NCI-H1092 (cell line): ENCODE data around the gene SYAP1.
"Not testable (repeated sequence)": the region's sequence is repeated elsewhere in the genome, so short reads cannot be mapped to it uniquely, and the experiment has no call there.

Experiments
- DNase-seq: peaks from one replicate; lab custom pipeline; 2025; lab: John Stamatoyannopoulos, UW

The SYAP1 gene

DNA sequence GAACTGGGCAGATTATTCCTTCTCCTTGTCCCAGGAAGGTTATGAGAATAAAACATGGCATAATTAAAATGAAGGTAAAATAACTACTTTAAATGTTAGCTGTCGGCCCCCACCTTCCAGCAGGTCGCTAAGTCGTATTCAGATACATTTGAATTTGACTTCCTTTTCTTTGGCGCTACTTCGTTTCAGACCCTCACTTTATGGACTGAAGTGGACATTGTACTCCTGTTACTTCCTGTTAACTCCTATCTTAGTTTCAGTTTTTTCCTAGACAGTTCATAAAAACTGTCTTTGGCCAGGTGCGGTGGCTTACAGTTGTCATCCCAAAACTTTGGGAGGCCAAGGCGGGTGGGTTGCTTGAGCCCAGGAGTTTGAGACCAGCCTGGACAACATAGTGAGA is 5.7 kb downstream of the SYAP1 start:
- no peak for DNase-seq

DNA sequence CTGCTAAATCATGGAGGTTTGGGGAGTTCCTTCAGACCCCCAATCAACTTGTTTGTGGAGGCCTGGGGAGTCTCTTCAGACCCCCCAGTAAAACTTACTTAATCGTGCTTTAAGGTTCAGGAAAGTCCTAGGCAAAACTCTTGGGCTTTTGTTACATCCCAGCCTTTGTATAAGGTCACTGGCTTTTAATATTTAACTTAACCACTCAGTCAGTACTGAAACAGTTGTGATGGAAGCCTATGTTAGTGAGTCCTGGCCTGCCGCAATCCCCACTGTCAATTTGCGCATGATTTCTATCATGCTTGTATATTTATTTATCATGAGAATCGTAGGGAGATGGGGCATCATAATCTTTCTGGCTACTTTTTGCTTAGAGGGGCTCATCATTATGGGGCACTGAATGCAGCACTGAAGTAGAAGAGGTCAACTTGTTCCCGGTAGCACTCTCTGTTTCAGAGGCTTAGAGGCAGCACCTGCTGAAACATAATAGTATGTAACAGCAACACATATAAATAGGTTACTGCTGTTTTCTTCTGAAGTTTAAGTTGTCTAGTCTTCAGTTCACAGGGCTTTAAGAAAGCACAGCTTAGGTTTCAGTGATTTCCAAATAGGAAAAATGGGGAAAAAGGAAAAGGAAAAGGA is 7.1 kb downstream of the SYAP1 start:
- not testable (repeated sequence) for DNase-seq

DNA sequence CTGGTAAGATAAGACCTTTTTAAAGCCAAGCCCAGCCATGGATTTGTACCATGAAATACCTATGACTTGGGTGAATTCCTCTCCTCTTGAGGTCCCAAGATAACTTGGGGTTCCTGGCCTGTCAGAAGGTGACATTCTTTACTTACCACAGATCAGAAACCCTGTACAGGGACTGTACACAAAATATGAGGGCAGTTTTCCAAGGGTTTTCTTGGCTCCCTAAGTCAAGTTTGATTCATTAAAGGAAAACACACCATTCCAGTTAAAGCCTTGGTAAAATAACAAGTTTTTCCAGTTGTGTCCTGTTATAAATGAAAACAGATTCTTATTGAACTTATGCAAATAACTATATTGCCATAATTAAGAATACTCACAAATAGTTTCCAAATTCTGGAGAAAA is 8.2 kb downstream of the SYAP1 start:
- DNase-seq = no peak

DNA sequence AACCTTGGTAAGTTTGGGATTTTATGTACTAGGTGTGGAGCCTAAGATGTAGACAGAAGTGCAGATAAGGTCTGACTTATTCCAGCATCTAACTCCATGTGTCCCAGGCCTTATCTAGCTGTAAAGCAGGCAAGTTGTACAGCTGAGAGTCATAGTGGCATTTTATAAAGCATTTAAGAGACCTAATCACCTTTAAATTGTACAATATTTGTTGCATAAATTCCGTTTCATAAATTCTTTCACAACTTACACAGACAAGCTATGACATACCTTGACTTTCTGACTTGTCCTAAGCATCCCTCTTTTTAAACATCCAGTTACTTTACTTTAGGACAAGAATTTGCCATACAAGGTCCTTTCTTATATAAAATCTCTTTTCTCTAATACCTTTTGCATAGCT is 11.0 kb downstream of the SYAP1 start:
- DNase-seq = no peak

DNA sequence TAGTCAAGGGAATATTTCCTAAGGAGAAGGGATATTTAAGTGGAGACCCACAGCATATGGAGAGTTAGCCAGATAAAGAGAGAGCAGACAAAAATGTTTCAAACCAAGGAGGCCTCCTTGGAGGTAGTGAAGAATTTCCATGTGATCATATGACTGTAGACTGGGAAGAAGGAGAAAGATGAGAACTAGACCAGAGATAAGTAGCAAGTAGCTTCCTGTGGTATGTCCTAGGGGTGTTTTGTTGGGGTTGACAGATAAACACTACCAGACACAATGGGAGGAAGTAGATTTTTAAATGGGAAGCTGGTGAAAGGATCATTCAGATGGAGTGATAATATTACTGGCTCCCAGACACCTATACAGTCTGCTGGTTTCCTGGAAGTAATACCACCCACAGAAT is 13.6 kb downstream of the SYAP1 start:
- no peak for DNase-seq

DNA sequence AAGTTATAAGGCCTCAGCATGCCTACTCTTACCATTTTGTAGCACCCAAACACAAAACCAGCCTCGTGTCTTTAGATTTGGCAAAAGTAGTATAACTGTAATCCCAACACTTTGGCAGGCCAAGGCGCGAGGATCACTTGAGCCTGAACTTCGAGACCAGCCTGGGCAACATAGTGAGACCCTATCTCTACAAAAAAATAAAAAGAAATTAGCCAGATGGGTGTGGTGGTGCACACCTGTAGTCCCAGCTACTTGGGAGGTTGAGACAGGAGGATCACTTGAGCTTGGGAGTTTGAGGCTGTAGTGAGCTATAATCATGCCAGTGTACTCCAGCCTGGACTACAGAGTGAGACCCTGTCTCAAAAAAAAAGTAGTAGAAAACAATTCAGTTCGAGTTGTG is 17.6 kb downstream of the SYAP1 start:
- no peak for DNase-seq

DNA sequence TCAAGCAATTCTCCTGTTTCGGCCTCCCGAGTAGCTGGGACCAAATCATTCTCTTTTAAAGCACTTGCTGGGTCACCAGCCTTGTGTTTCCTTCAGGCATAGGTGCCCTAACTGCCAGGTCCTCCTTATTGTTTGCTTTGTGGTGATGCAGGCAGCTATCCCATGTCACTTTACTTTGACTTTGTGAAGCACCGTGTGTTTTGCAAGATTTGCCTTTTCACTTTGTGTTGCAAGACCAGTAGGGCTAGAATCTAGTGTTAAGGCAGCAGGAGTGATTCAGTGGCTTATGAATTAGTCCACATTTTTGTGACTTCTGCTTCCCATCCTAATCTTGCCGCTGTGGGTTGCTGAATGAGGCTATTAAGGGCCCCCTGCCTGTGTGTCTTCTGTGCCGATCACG is 20.2 kb downstream of the SYAP1 start:
- DNase-seq = no peak

DNA sequence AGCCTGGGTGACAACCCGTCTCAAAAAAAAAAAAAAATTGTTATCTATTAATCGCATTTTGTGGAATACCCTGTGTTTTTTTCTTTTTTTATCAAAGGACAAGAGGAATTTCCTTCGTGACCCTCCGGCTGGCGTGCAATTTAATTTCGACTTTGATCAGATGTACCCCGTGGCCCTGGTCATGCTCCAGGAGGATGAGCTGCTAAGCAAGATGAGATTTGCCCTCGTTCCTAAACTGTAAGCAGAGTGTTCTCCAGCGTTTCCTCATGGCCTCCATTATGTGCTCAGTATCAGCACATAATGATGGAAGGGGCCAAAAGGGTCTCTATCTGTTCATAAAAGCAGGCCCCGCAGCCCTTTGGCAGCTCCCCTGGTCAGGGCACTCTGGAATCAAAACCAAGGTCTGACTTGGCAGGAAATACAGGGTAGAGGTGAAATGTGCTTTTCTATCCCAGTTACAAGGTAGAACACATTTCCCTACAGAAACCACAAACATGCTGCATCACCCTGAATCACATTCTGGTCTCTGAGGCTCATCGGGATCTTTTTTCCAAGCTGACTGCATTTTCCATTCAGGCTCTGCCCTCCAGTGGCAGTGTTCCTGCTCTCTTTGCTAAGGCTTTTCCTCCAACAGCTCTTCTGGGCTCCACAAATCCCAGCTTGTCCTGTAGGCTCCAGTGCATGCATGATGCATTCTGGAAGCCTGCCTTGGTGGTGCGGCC is 24.4 kb downstream of the SYAP1 start:
- DNase-seq = no peak

DNA sequence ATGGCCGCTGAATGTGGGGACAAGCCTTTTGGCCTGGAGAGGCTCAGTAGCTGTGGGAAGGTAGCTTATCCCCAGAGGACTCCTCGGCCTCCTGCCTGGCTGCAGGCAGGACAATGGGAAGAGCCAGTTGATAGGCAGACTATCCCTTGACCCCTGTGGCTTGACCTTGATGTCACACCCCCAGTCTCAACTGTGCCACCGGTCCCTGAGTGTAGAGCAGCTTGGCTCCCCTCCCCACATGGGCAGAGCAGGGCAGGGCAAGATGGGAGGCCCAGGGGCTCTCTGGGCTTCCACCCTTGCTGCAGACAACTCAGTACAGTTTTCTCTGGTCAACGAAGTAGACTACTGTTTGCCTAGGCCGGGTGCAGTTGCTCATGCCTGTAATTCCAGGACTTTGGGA is 25.7 kb downstream of the SYAP1 start:
- no peak for DNase-seq

DNA sequence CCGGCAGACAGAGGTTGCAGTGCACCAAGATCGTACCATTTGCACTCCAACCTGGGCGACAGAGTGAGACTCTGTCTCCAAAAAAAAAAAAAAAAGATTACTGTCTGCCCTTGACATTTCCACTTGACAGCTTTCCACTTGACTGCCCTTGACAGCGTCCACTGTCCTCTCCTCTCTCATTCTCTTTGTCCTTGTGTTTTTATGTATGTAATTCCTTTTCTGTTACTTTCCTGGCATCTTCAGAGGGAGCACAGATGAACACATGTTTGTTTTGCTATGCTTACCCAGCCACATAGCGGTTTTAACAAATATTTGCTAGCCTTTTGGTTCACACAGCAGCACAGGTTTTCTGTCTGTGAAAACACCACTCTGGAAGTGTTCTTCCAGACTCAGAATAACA is 26.2 kb downstream of the SYAP1 start:
- no peak for DNase-seq

DNA sequence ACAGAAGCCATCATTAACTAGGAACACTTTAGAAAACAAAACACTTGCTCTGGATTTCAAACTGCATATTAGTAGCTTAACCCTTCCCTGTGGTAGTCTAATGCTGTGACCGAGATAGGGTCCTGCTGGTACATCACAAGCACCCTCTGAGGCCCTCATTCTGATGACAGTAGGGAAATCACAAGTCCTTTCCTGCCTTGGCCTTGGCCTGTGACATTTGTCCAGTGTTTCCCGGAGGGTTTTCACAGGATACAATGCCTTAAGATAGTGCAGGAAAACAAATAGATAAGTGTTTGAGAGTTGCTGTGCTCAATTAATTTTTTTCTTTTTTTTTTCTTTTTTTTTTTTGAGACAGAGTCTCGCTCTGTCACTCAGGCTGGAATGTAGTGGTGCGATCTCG is 29.0 kb downstream of the SYAP1 start:
- no peak for DNase-seq

DNA sequence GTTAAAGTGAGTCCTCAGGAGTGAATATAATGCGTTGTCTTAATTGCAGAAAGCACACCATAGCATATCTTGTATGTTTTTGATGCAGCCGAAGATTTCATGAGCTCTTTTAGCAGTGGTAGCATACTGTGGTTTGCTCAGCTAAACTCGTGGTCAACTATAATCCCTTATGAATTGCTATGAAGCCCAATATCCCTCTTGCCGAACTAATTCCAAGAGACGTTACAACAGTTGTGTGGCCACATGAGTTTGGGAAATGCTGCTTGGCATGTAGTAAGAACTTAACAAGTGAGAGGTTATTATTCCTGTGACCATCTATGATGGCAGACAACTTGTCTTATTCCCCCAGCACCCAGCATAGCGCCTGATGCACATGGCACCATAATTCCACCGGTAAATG is 30.7 kb downstream of the SYAP1 start:
- DNase-seq = no peak

DNA sequence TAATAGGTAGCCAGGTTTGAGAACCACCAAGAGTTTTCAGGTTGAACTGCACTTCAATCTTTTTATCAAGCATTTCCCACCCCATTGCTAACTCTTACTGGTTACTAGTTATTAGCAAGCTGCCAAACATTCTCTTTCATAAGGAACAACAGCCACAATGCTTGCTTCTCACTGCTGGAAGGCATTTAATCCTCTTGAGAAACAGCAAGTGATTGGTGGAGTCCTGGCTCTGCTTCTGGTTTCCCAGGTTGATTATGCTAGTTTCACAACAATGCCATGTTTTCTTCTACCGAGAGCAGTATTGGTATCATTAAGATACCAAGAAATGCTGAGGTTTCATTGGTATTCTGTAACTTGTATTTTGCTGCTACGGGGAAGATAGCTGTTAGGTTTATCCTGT is 34.6 kb downstream of the SYAP1 start:
- DNase-seq = no peak

DNA sequence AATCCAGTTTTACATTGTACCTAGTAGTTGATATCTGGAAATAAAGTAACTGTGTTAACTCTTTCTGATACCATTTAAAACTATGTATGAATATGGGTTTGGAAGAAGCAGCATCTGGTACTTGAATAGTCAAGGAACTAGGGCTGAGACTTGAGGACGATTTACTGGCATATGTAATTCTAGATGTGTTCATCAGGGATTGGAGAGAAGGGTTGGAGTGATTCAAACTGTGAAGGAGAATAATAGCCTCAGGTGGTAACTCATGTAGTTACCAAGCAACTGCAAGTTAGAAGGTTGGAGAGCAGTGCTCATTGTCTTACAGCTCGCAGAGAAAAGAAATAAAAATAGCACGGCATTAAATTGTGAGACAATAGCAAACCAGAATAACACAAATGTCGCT is 37.3 kb downstream of the SYAP1 start:
- DNase-seq = no peak

DNA sequence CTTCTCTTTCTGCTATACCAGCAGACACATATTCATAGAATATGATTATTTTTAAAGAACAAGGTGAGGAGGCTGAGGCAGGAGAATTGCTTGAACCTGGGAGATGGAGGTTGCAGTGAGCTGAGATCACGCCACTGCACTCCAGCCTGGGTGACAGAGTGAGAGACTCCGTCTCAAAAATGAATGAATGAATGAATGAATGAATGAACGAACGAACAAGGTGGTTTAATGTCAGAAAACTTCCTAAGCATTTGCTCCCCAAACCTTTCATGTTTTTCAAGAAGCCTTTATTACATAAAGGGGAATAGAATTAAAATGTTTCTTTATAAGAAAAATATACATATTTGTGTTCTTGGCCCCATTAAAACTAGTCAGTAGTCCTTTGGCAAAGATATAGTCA is 42.1 kb downstream of the SYAP1 start:
- not testable (repeated sequence) for DNase-seq

DNA sequence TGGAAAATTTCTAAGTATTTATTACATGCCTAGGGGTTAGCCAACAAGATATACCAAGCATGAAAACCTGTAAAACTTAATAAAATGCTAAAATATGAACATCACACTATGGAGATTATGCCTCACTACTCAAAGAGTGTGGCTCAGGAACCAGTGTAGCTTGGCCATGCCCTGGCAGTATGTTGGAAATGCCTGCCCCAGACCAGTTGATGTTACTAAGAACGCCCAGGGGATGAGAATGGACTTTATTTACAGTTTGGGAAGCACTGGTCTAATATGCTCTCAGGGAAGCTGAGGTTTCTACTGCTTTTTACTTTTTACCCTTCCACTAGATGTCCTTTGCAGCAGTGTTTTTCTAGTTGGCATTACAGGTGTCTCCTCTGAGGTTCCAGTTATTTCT is 43.2 kb downstream of the SYAP1 start:
- DNase-seq = no peak

DNA sequence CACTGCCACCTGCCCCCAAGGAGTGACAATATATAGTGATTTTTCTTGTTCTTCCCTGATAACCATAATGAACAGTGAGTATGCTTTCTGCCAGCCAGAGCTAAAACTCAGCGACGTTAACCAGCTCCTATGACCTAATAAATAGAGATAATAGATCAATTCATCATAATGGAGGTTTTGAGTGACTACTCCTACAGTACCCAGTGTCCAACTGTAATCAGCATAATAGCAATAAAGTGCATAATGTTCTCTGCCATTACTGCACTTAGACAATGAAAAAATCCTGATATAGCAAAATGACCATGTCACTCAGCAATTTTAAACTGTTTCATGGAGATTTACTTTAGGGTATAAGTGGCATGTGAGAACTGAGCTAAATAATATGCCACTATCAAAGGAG is 46.2 kb downstream of the SYAP1 start:
- no peak for DNase-seq

DNA sequence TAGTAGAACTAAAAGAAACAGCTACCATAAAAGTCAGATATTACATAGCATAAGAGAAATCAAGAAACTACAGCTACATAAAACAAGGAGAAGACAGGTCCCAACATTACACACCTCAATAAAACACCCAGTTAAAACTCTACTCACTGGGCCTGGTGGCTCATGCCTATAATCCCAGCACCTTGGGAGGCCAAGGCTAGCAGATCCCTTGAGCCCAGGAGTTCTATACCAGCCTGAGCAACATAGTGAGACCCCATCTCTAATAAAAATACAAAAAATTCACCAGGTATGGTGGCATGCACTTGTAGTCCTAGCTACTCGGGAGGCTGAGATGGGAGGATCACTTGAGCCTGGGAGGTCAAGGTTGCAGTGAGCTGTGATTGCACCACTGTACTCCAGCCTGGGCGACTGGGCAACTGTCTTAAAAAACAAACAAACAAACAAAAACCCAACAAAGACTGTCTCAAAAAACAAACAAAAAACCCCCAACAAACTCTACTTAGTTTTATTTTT is 51.6 kb downstream of the SYAP1 start:
- no peak for DNase-seq

DNA sequence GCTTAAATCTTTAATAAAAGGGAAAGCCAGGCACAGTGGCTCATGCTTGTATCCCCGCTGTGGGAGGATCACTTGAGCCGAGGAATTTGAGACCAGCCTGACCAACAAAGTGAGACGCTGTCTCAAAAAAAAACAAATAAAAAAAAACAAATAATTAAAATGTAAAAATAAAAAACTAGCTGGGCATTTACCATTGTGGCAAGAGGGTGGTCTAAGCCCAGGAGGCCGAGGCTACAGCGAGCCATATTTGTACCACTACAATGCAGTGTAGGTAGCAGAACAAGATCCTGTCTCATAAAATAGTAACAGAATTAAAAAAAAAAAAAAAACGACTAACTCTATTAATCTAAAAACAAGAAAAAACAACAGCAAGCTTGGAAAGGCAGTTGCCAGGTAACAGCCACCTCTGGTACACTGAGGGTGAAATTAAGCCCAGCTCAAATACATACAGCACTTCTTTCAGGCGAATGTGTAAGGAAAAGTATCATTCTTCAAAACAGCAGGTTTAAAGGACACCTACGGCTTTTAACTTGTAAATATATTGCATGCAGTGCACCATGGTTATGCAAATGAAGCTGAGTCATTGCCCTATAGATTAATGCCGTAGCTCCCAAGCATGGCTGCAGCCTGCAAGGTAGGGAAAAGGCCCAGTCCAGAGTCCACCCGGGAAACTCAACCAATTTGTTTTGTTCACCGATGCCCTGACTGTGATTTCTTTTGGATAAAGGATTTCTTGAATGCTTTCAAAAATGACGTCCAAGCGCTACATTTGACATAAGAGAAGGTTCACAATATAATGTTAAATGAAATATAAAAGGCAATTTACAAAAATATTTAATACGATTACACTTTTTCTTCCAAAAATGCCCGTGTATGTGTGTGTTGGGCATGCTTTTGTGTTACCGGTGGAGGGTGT is 52.3 kb downstream of the SYAP1 start:
- no peak for DNase-seq

DNA sequence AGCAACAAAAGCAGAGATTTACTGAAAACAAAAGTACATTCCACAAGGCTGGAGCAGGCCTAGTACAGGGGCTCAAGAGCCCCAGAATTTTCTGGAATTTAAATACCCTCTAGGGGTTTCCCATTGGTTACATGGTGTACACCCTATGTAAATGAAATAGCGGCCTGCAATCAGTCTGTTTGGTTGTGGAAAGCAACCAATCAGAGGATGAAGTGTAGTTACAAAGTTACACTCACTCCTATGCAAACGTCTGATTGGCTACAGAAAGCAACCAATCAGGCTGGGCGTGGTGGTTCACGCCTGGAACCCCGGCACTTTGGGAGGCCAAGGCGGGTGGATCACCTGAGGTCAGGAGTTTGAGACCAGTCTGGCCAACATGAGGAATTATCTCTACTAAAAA is 53.0 kb downstream of the SYAP1 start:
- DNase-seq = no peak

DNA sequence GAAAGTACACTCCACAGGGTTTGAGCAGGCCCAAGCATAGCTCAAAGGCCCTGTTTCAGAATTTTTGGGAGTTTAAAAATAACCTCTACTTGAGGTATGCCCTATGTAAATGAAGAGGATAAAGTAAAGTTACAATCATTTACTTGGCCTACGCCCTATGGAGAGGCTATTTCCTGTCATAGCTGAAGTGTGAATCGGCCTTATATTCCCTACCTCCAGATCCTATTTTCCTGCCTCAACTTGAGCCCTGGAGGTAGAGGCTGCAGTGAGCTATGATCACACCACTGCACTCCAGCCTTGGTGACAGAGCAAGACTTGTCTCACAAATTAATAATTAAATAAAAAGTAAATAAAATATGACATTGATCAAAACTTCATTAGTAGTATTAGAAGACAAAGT is 55.3 kb downstream of the SYAP1 start:
- DNase-seq = no peak

DNA sequence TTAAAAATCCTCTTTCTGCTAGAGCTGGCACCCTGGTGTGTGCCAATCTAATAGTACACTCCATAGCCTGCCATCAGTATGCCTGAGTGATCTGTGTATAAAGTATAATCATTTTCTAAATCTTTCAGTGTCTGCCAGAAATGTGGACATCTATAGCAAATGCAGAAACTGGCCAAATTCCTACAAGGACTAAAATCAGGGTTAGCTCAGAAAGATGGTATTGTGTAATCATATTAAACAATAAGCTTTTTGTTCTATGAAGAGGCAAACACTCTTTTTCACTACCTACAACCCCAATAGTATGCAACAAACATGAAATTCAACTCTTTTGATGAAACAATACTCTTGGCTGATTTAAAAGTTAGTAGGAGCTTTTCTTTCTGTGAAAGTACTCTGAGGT is 59.1 kb downstream of the SYAP1 start:
- no peak for DNase-seq

DNA sequence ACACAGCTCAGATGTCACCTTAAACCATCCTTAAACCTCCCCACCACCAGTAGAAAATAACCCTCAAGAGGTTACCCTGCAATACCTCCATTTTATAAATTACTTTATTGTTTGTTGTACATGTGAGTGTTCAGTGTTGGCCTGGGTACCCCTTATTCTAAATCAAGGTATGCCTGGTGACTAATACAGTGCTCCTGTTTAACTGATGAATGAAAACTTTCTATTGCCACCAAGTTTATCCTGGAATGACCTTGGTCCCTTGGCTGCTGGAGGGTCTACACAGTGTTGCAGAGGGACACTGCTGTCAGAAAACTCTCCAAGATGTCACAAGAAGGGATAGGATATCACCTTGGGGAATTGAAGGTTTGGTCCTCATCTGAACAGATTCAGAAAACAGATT is 59.6 kb downstream of the SYAP1 start:
- no peak for DNase-seq
